Activated T-cell treated with anti-CD3 and anti-CD28 coated beads for 1 hour (primary cell): ENCODE results near the gene DNAJB11.

Experiments
- DNase-seq: peaks from one replicate; pipeline ENCODE4 v3.0.0-alpha.2; 2020; ENCODE audit warnings: low read depth

DNAJB11 gene

DNA sequence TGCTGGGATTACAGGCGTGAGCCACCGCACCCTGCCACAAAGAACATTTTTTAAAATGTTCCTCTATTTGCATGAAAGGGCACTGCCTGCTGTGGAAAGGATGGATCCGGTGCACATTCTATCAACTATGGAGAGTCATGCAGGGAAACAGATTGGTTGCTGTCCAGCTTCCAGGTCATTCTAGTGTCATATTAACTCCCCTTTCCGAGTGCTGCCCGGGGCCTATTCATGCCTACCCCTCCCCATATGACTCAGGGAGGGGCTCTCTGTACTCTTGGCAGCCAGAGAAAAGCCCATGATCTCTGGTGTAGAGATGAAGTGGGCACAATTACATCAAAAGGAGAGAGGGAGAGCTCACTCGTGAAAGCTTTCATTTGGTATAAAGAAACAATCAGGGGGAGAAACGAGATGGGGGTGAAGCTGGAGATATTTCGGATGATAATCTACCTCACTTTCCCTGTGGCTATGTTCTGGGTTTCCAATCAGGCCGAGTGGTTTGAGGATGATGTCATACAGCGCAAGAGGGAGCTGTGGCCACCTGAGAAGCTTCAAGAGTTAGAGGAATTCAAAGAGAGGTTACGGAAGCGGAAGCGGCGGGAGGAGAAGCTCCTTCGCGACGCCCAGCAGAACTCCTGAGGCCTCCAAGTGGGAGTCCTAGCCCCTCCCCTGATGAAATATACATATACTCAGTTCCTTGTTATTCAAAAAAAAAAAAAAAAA lies 26.2 kb downstream of the DNAJB11 start:
- DNase-seq: no peak

DNA sequence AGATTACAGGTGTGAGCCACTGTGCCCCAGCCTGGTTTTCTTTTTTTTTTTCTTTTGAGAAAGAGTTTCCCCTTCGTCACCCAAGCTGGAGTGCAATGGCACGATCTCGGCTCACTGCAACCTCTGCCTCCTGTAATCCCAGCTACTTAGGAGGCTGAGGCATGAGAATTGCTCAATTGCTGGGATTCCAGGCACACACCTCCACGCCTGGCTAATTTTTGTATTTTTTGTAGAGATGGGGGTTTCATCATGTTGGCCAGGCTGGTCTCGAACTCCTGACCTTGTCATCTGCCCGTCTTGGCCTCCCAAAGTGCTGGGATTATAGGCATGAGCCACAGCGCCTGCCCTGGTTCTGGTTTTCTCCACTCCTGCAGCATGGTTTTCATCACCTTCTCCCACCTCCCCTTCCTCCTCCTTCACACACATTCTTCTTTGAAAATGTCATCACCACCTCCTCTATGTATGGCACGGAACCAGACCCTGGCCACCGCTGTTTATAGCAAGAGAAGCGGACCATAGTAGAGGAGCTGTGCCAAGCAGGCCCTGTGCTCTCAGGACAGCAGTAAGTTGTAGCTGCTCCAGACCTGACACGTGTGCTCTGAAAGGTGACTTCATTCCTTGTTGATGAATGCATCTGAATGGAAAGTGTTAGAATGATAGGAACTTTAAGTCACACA lies 27.7 kb downstream of the DNAJB11 start:
- no peak for DNase-seq

DNA sequence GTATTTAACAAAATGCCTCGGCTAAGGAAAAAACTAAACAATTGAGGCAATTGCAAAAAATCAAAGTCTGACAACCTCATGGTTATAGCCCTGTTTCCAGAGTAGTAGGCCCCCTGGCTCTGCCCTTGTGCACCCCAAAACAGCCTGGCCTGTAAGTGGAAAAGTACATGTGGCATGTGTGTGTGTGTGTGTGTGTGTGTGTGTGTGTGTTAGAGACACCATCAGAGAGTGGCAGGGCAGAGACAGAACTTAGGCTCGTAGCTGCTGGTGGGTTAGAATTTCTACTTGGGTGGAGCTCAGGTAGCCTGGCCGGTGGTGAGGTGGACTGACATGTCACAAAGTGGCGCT lies 28.2 kb downstream of the DNAJB11 start:
- DNase-seq: no peak

DNA sequence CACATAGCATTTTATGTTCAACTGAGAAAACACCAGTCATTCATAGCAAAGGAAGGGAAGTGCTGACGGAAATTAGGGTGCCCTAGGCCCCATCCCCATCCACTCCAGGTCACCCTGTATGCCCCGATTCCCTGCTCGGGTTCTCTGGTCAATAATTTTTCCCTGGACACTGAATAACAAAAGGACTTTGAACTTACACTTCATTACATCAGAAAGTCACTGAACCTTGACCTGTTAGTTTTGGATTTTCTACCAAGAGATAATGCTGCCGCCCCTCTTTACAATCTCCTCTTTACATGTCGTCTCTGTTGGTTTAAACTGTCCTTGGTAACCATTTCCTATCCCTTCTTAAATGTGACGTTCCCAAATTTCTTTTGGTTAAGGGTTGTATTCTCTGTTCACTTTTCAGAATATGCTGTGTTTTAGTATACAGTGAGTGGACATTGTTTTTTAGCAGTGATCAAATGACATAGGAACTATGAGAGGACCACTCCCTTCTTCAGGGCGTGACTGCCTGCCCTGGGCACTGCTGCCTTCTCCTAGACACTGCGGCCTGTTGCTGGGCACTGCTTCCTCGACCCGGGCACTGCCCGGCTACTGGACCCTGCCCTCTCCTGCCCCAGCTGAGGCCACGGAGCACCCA lies 28.7 kb downstream of the DNAJB11 start:
- DNase-seq: no peak

DNA sequence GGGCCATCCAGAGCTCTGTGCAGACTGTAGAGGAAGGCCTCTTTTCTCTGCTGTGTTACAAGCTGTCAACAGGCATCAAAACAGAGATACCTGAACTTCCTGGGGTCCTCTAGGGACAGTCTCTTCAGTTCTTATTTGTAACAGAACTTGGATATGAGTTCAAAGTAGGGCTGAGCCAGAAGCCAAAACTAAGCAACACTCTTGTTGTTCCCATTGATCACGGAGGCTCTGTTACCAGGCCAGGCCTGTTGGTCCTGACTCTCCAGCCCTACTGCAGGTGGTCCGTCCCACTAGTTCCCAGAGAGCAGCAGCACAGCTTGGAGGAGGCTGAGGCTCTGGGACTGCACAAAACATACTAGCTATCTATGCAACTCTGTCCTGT lies 29.3 kb downstream of the DNAJB11 start:
- DNase-seq: no peak

DNA sequence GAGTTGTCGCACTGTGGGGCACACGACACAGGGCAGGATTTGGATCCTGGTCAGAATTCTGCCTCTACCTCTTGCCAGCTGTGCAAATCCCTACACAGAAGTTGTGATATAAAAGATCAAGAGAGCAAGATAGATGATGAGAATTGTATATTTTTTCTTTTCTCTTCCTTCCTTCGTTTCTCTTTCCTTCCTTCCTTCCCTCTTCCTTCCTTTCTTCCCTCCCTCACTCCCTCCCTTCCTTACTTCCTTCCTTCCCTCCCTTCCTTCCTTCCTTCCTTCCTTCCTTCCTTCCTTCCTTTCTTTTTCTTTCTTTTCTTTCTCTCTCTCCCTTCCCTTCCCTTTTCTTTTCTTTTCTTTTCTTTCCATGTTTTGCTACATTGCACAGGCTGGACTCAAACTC lies 30.4 kb downstream of the DNAJB11 start:
- DNase-seq: no peak

DNA sequence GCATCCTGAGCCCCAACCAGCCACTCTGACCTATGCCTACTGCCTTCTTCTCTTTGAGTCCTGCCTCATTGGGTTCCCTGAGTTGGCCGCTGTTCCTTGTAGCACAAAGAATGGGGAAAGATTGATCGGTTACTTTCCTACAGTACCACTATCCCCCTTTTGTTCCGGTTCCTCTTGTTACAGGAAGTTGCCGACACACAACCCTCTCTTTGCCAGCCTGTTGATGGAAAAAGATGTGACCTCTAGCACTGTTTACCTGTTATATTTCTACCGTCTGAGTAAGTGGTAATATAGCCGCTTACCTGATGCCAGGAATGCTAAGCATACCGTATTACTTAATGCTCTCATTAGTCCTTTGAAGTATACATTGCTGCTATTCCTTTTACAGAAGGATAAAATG lies 32.6 kb downstream of the DNAJB11 start:
- DNase-seq: no peak

DNA sequence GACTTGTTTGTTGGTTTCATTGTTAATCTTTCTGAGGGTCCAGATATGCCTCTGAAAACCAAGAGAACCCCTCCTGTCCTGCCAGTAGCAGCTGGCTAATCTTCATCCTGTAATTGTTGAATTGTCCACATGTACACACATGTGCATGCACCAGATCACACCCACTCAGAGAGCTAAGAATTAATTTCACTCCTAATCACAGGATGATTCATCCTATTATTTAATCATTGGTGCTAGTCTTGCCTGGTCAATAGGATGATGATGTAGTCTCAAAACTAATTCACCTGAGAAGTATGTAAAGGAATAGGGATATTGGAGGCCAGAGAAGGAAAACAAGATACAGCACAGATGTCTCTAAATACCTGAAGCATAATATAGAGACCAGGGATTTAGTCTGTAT lies 34.6 kb downstream of the DNAJB11 start:
- no peak for DNase-seq

DNA sequence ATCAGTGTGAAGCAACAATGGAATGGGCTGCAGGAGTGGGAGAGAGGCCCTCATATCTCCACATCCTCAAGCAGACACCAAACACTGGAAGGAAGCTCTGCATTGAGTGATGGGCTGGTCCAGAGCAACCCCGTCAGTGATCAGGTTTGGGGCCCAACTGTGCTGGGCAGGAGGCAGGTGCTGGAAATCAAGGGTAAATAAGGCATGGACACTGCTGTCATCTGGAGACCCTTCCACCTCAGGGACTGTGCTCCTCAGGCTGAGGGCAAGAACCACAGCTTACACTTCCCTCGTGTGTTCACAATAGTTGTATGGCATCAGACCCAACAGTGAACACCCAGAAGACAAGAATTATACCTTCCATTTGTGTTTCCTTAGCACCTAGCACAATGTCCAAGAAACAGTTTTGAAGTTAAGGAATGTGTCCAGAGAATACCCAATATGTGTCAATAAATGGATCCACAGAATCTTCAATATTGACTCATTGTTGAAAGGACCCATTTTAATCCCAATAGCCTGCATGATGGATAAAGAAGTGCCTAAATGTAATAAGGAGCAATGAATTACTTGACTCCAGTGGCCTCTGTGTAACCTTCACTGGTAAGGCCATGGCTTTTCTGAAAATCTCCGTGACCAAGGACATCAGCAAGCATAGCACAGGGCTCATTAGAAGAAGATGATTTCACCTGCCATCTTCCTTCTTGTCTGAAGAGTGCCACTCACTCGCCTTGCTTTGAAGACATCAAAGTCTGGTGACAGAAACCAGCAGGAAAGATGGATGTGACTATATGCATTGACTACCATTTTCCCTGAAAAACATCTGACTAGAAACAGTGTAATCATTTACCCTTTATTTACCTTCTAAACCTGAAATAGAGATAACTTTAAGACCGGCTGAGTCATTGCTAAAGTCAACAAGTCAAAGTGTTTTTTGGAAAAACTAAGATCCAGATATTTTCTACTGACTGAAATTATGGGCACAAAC lies 35.3 kb downstream of the DNAJB11 start:
- no peak for DNase-seq

DNA sequence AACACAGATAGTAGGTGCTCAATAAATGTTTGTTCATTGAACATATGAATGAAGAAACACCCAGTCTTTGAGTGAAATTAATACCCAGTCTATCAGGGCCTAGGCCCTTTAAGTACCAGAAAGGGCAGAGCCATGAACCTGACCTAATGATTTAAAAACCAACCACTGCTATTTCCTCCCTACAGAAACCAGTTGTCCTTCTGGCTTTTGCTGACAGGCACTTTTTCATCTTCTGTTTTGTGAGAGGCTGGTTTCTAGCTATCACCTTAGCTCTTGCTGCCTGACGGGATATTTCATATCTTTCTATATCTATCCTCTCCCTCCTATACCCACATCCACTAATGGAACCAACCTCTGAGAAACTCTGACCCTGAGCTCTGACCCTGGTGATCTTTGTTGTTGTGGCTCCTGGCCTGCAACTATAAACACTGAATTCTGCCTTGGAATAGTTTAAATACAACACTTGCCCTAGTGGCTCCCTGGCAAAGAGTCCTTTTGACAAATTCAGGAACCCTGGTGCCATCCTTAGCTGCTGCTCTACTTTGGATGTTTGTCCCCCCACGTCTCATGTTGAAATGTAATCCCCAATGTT lies 38.2 kb downstream of the DNAJB11 start:
- DNase-seq: no peak

DNA sequence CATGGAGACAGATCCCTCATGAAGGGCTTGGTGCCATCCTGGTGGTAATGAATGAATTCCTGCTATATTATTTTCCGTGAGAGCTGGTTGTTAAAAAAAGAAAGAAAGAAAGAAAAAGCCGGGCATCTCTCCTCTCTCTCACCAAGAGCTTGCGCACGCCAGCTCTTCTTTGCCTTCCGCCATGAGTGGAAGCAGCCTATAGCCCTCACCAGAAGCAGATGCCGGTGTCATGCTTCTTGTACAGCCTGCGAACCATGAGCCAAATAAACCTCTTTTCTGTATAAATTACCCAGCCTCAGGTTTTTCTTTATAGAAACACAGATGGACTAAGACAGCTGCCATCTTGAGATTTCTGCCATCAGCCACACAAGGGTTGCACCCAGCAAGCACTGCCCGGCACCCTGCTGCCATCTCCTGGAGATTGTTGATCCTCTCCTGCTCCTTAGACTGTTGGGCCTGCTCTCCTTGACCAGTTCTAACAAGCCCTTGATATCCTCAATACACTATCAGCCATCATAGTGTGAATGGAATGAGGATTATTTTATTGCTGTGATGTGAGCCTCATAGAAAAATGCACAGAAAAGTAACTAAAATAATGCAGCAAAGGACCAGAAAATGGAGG lies 38.8 kb downstream of the DNAJB11 start:
- DNase-seq: no peak

DNA sequence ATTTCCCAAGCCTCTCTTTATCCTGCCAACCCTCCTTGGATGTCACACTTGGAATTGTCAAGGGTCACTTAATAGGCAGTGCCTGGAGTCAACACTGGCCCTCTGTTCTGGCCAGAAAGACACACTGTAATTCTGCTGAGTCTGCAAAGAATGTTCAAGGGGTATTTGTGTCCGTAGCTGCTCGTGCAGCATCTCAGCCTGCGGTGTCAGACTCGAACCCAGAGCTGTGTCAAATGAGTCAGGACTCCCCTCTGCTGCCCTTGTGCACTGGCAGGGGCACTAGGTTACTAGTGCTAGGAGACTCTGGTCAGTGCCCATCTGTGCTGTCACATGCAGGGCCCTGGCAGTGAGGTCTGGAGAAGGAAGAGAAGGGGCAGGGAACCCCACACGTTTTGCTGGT lies 41.5 kb downstream of the DNAJB11 start:
- no peak for DNase-seq

DNA sequence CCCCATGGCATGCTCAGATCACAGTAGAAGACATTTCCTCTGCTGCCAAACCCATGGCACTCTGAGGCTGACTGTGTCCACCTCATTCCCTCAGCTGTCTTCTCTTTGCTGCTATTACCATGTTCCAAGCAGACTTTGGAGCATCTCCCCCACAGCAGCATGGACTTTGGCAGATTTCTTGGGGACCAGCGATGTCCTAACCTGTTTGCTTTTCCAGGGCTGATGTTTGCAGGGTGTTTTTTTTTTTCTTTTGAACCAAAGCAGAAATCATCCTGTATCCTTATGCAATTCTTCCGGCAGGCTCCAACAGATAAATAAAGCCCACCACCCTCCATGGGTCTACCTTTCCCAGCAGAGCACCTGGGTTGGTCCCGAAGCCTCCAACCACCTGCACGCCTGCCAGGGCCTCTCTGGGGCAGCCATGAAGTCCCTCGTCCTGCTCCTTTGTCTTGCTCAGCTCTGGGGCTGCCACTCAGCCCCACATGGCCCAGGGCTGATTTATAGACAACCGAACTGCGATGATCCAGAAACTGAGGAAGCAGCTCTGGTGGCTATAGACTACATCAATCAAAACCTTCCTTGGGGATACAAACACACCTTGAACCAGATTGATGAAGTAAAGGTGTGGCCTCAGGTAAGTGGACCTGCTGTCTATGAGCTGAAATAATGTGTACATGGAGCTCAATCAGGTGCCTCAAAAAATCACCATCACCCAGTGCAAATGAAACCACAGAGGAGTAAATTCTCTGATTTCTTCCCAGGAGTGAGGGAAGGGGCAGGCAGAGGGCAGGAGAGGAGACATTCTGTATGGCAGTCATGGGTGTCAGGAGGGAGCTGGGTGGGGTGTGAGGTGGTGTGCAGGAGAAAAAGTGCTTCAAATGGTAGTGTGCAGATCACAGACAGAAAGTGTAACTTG lies 42.5 kb downstream of the DNAJB11 start, which contains the start of gene AHSG:
Gene AHSG (plus strand): TSS at position 340 of the 916 bp plus-strand sequence. CDS start 82 bp downstream, at position 422.
- no peak for DNase-seq

DNA sequence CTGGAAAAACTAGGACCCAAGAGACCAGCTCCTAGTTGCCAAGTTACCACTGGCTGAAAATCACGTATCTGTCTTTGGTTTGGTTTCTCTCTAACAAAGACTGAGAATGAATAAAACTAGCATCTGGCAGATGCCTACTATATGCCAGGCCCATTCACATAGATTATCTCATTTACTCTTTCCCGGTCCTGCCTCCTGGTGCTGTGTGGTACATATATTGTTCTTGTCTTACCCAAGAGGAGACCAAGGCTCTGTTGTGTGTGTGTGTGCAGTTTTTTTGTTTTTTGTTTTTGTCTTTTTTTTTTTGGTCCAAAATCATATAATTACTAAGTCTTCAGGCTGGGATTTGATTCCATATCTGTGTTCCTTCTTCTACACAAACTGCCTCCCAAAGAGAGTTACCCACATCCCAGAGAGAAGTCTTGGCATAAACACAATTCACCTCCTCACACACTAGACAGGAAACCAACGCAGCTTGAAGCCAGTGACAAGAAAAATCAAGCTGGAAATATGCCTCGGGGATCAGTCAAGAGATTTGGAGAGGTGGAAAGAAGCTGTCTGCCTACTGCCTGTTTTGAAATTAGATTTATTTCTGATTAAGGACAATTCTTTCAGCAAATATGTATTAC lies 43.2 kb downstream of the DNAJB11 start:
- DNase-seq: no peak

DNA sequence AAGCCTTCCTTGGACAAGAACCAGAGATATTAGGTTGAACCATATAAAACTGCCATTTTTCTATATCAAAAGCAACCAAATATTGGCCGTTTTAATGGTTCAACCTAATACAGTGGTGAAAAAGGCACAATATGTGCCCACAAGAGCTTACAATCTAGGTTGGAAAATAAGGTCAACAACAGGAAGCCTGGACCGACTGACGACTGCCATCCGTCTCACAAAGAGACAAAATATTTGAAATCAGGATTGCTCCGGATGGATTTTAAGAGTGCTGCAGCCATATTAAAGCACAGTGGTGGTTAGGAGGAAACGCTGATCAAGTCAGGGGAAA lies 43.7 kb downstream of the DNAJB11 start:
- no peak for DNase-seq

DNA sequence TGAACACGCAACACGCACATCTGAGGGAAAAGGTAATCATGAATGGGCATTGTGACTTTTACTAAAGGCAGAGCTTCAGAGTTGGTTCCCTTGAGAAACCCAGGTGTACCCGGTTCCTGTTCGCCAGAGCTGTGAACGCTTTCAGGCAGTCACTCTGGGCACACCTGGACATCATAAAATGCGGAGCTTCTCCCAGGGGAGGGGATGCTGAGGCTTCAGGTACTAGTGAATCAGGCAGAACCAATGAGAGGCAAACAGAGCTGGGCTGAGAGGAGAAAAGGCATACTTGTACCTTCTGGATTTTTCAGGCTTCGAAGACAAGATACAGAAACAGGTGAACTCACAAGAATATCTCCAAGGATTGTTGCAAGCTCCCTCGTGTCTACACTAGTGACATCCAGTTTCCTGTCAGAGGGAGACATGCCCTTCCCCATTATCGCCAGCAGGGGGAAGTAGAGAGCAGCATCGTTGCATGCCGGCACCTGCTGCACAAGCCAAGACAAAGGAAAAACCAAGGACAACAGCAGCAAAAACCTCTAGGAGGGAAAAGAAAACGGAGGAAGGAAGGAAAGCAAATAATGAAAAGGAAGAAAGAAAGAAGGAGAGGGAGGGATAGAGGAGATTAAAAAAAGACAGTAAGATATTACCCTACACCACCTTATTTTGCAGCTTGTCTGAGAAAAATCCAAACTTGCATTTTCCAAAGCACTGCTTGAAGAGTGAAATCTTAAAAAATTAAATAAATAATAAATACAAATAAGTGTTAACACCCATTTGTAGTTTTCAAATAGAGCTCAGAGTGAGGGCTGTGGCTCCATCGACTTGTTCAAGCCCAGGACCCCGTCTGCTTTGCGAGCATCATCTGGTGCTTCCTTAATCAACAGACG lies 44.3 kb downstream of the DNAJB11 start:
- DNase-seq: peak; percentile 64

DNA sequence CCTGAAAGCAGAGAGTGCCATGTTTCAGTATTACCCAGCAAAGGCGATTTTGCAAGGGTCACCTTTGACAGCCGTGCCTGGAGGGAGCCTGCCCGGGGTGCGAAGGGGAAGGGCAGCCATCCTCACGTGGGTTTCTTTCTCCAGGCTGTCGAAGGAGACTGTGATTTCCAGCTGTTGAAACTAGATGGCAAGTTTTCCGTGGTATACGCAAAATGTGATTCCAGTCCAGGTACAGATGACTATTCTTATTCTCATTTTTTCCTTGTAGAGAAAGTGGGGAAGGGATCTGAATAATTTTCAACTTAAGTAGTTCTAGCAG lies 45.7 kb downstream of the DNAJB11 start:
- DNase-seq: no peak

DNA sequence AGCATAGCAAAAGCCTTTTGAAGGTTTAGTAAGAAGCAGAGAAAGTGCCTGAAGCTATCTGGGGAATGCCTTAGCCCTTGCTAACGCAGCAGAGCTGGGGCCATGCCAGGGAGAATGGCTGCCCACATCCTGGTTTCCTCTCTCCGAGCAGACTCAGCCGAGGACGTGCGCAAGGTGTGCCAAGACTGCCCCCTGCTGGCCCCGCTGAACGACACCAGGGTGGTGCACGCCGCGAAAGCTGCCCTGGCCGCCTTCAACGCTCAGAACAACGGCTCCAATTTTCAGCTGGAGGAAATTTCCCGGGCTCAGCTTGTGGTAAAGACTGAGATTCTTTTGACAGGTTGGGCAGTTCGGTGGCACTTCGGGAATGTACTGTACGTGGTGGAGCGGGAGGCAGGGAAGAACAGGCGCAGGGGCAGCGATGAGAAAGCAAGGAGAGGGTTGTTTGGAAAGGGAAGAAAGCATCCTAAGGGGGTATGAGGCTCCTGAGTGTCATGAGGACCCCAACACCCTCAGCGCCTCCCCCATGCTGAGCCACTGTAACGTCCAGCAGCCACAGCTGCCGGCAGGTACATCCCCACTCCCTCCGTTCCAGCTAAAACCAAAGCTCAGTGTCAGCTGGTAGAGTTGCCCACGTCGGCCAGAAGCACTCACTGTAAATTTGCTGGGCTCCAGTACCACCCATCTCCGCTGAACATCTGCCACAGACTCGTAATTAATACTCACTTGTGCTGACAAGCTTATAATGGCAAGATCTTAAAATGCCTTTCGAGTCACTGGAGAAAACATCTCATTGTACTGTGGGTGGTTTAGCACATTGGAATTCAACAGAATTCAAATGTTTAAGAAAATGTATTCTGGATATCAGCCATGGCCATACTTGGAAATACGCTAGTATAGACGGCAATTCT lies 46.8 kb downstream of the DNAJB11 start:
- peak; percentile 76 for DNase-seq
